K562 (cell line): Measurements from ENCODE around the gene FMO2. TPM values are rescaled to one million over a fixed set of nuclear protein-coding genes. Genes with fewer than 3 reads are reported as not detected.

ENCODE experiments used
- ATAC-seq: fragments of 200-7000 bp; cut with Tn5 transposase; 3 replicates; pipeline ENCODE4 v1.9.1; 2020; ENCODE audit warnings: moderate library complexity
- BruUV-seq: library from RNA; stranded (reverse); fragments of 400-500 nt; replicated peaks from 2 replicates; lab custom pipeline; 2021; lab: Mats Ljungman, UMichigan
- CTCF ChIA-PET: fragments of 300-600 bp; formaldehyde crosslinking; extraction: SDS; loops from one replicate; lab custom pipeline; 2021; ENCODE audit warnings: low intra/inter-chr PET ratio; lab: Yijun Ruan, JAX
- POLR2A ChIA-PET: fragments of 300-600, 350-650 bp; sonication (Branson Sonifier 250); formaldehyde crosslinking; extraction: SDS; loops from one replicate; lab custom pipeline; 2021; ENCODE audit warnings: antibody characterized with exemption, inconsistent platforms; lab: Yijun Ruan, JAX
- DNase-seq, 4 experiments: peaks; one replicate each; pipeline versions ENCODE4 v3.0.0 to v3.0.0-alpha.2; 2011 to 2018; ENCODE audit warnings: low spot score in 3 of 4, mixed read lengths in 3 of 4; ENCODE audit errors: extremely low read depth in 1 of 4
- FAIRE-seq: peaks from 2 replicates; lab custom pipeline; 2011; peaks lifted over from hg19 to GRCh38; lab: Jason Lieb, UNC
- H2AFZ ChIP-seq: 2 replicates; pipeline ENCODE4 v1.6.0; 2011; ENCODE audit warnings: low read depth, low read length, control low read depth, inconsistent platforms
- H3K27ac ChIP-seq: fragments of 200-600 bp; 3 replicates; pipeline ENCODE4 v1.8.0; 2011; ENCODE audit warnings: low read depth, mild to moderate bottlenecking, control low read depth, inconsistent platforms, low read length, moderate library complexity, mixed read lengths; ENCODE audit errors: extremely low read depth
- H3K27me3 ChIP-seq, 2 experiments: fragments of 300-600 bp in 1 of 2; 2 replicates in 1 of 2; 3 replicates in 1 of 2; pipeline versions ENCODE4 v1.6.0 to v1.8.0; 2011; ENCODE audit warnings: inconsistent platforms in 2 of 2, low read length in 2 of 2, mild to moderate bottlenecking in 1 of 2, mixed read lengths in 1 of 2, moderate library complexity in 1 of 2; ENCODE audit not compliant: control insufficient read depth in 2 of 2, insufficient read depth in 2 of 2
- H3K36me3 ChIP-seq: fragments of 300-600 bp; 3 replicates; pipeline ENCODE4 v1.8.0; 2011; ENCODE audit warnings: mild to moderate bottlenecking, low read length, inconsistent platforms; ENCODE audit not compliant: control insufficient read depth, insufficient read depth
- H3K4me1 ChIP-seq, 2 experiments: fragments of 200-600 bp in 1 of 2; replicated peaks in 1 of 2; 2 replicates in 1 of 2; 3 replicates in 1 of 2; pipeline versions ENCODE4 v1.5.1 to v1.8.0; 2011; ENCODE audit warnings: inconsistent platforms in 2 of 2, low read length in 2 of 2, mild to moderate bottlenecking in 1 of 2, mixed read lengths in 1 of 2, moderate library complexity in 1 of 2; ENCODE audit not compliant: control insufficient read depth in 2 of 2, insufficient read depth in 2 of 2
- H3K4me2 ChIP-seq: 2 replicates; pipeline ENCODE4 v1.6.1; 2011; ENCODE audit warnings: low read length, control low read depth, inconsistent platforms, mixed read lengths; ENCODE audit not compliant: insufficient read depth
- H3K4me3 ChIP-seq: fragments of 200-600 bp; sonication (generic), shearing (Covaris generic); 2 replicates; pipeline ENCODE4 v1.5.1; 2016; ENCODE audit warnings: control low read depth, inconsistent platforms
- H3K79me2 ChIP-seq: fragments of 200-600 bp; 3 replicates; pipeline ENCODE4 v1.8.0; 2011; ENCODE audit warnings: low read length, inconsistent platforms; ENCODE audit not compliant: control insufficient read depth, insufficient read depth
- H3K9ac ChIP-seq, 2 experiments: 2 replicates each; pipeline versions ENCODE4 v1.6.0 to v1.6.1; 2011; ENCODE audit warnings: low read depth in 2 of 2, low read length in 2 of 2, control low read depth in 1 of 2, inconsistent platforms in 1 of 2, mild to moderate bottlenecking in 1 of 2, mixed read lengths in 1 of 2; ENCODE audit not compliant: insufficient read depth in 1 of 2
- H3K9me1 ChIP-seq: one replicate; pipeline ENCODE4 v1.6.0; 2011; ENCODE audit warnings: inconsistent platforms, mild to moderate bottlenecking, low read length, moderate library complexity; ENCODE audit not compliant: control insufficient read depth, insufficient read depth
- H3K9me3 ChIP-seq: replicated peaks from 2 replicates; pipeline ENCODE4 v1.5.1; 2011; ENCODE audit warnings: low read depth, low read length, inconsistent platforms; ENCODE audit not compliant: control insufficient read depth, insufficient read depth
- H4K20me1 ChIP-seq: replicated peaks from 2 replicates; pipeline ENCODE4 v1.6.1; 2011; ENCODE audit warnings: low read length, inconsistent platforms, mixed read lengths; ENCODE audit not compliant: control insufficient read depth, insufficient read depth
- BDP1 ChIP-seq: IDR thresholded peaks from 3 replicates; pipeline ENCODE4 v1.6.1; 2011; ENCODE audit not compliant: insufficient read length, insufficient read depth
- CSDE1 ChIP-seq, 2 experiments: fragments of 450-650 bp; IDR thresholded peaks; 2 replicates each; pipeline ENCODE4 v1.6.1; 2016; ENCODE audit warnings: mild to moderate bottlenecking in 1 of 2
- CXXC5 ChIP-seq: fragments of 250-450 bp; sonication (Bioruptor Pico); IDR thresholded peaks from 2 replicates; pipeline ENCODE4 v1.8.0; 2022; ENCODE audit warnings: inconsistent platforms, mild to moderate bottlenecking, moderate library complexity
- MCM5 ChIP-seq: fragments of 450-650 bp; IDR thresholded peaks from 2 replicates; pipeline ENCODE4 v1.6.1; 2016; ENCODE audit warnings: low read depth
- MECOM ChIP-seq: fragments of 250-450 bp; sonication (Bioruptor Pico); IDR thresholded peaks from 2 replicates; pipeline ENCODE4 v1.8.0; 2022; ENCODE audit warnings: inconsistent platforms
- NONO ChIP-seq, 2 experiments: fragments of 200-400 bp in 1 of 2; fragments of 450-650 bp in 1 of 2; formaldehyde crosslinking in 1 of 2; IDR thresholded peaks; 2 replicates each; pipeline ENCODE4 v1.6.1; 2017; ENCODE audit warnings: low read depth in 2 of 2, mild to moderate bottlenecking in 2 of 2, moderate library complexity in 2 of 2, low read length in 1 of 2
- NUFIP1 ChIP-seq: fragments of 450-650 bp; IDR thresholded peaks from 2 replicates; pipeline ENCODE4 v1.6.1; 2018; ENCODE audit not compliant: partially characterized antibody
- PHB ChIP-seq: fragments of 250-450 bp; sonication (Bioruptor Pico); IDR thresholded peaks from 2 replicates; pipeline ENCODE4 v1.5.0; 2021
- RBFOX2 ChIP-seq: fragments of 200-400 bp; formaldehyde crosslinking; IDR thresholded peaks from 2 replicates; pipeline ENCODE4 v1.6.1; 2017; ENCODE audit warnings: low read depth, mild to moderate bottlenecking, low read length, moderate library complexity
- RNF2 ChIP-seq: sonication (generic); IDR thresholded peaks from 2 replicates; pipeline ENCODE4 v1.6.1; 2016
- SMAD3 ChIP-seq: fragments of 450-650 bp; formaldehyde crosslinking; conservative IDR thresholded peaks from 2 replicates; pipeline ENCODE4 v1.4.0; 2020; ENCODE audit warnings: mild to moderate bottlenecking
- ZNF263 ChIP-seq: sonication (generic); formaldehyde crosslinking; IDR thresholded peaks from 2 replicates; pipeline ENCODE4 v1.8.0; 2022; ENCODE audit warnings: mild to moderate bottlenecking, missing genetic modification reagents, borderline replicate concordance
- ZNF41 ChIP-seq: fragments of 250-450 bp; sonication (Bioruptor Pico); conservative IDR thresholded peaks from 2 replicates; pipeline ENCODE4 v1.4.0; 2020; ENCODE audit warnings: mild to moderate bottlenecking
- WGBS: fragments of 100-300 bp; shearing (Covaris generic); methylation state at CpG from one replicate; pipeline ENCODE4 v1.1.6; 2016; ENCODE audit warnings: low coverage, mixed read lengths; ENCODE audit not compliant: insufficient coverage; ENCODE audit errors: missing lambda C conversion rate; 5-methylcytosine and 5-hydroxymethylcytosine counted together
- in situ Hi-C: fragments of 300-500 bp; cut with MboI; formaldehyde crosslinking; loops from 4 replicates; pipeline ENCODE4 v1.15.0; 2018; ENCODE audit warnings: inconsistent platforms, mixed read lengths
- intact Hi-C: fragments of 100-400 bp; cut with micrococcal nuclease; formaldehyde crosslinking; loops from 2 replicates; pipeline ENCODE4 v1.14.2; 2022
- polyA plus RNA-seq, 8 experiments: library from polyadenylated mRNA; depleted of rRNA in 4 of 8; stranded (reverse) in 5 of 8; unstranded in 3 of 8; fragments of >200 nt; fragmentation: Nextera tagmentation in 2 of 8; fragmentation: Illumina TruSeq in 1 of 8; extraction: Ambion mirVana in 2 of 8; extraction: Trizol in 1 of 8; gene quantifications; 2 replicates each; pipeline versions ENCODE4 v1.2.1 to v1.2.3, GENCODE V29; 2011 to 2014; ENCODE audit warnings: inconsistent platforms in 1 of 8, missing spikeins in 1 of 8
- total RNA-seq, 7 experiments: library from RNA; depleted of rRNA in 6 of 7; stranded (reverse); fragments of >200 nt in 6 of 7; fragmentation: Illumina TruSeq in 2 of 7; extraction: Trizol in 2 of 7; gene quantifications; 2 replicates each; pipeline versions ENCODE4 v1.2.1 to v1.2.3, GENCODE V29; 2011 to 2021; ENCODE audit warnings: low replicate concordance in 1 of 7
- TF ChIP-seq, protein P1 (sequence below): fragments of 250-450 bp; sonication (Bioruptor Pico); IDR thresholded peaks from 2 replicates; pipeline ENCODE4 v1.9.0; 2021; ENCODE audit warnings: mild to moderate bottlenecking, inconsistent platforms
- TF ChIP-seq, protein P2 (sequence below): fragments of 250-450 bp; sonication (Bioruptor Pico); IDR thresholded peaks from 2 replicates; pipeline ENCODE4 v1.5.0; 2021; ENCODE audit warnings: mild to moderate bottlenecking, borderline replicate concordance
- TF ChIP-seq, protein P3 (sequence below): fragments of 450-650 bp; conservative IDR thresholded peaks from 2 replicates; pipeline ENCODE4 v1.6.1; 2016; ENCODE audit warnings: missing genetic modification characterization, low read depth, mild to moderate bottlenecking, control low read depth, missing compliant biosample characterization

Gene FMO2
- total and polyA plus RNA-seq, 9 of the 15 experiments (the other 6 are each of a cell fraction or from before 2014, with no cell fraction given) = not detected

DNA sequence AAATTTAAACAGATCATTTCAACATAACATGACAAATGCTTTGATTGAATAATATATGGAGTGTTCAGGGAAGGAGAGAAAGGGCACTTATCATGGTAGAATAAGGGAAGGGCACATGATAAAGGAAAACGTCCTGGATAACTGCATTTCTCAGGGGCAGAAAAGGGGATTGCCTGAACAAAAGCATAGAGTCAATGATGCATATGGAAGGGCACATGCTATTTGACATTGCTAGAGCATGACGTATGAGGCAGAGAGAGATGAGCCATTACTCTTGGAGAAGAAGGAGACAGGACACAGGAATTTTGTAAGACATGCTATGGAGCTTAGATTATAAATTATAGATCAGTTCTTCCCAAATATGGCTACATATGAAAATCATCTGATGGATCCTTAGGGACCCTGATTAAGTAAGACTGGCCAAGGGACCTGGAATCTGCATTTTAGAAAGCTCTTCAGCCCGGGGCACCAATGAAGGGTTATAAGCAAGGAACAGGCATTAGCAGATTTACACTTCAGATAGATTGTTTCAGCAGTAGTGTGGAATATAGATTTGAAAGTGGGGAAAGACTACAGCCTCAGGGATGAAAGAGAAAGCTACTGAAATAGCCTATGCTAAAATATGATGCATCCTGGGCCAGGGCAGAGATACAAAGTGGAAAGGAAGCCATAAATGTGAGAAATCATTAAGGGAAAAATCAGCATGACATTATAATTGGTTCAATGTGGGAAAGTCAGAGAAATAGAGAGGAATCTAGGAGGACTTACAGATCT lies 21.3 kb downstream of the FMO2 start:
- no peak overlapping the region for H3K4me3 ChIP-seq
- POLR2A ChIA-PET = no interaction called here
- no peaks in the 10 kb centered on the region for H3K4me1 ChIP-seq
- CTCF ChIA-PET = no interaction called here
- H3K9me1 ChIP-seq = no peaks in the 10 kb centered on the region
- H2AFZ ChIP-seq = no peak overlapping the region
- 0% methylated on average over 3 of the region's 3 CpGs for WGBS
- H3K9ac ChIP-seq = no peak overlapping the region
- in situ Hi-C loops (no loop called here), intact Hi-C loops (no loop called here)
- H3K27me3 ChIP-seq = no peaks in the 10 kb centered on the region
- TF ChIP-seq, protein P1, sequence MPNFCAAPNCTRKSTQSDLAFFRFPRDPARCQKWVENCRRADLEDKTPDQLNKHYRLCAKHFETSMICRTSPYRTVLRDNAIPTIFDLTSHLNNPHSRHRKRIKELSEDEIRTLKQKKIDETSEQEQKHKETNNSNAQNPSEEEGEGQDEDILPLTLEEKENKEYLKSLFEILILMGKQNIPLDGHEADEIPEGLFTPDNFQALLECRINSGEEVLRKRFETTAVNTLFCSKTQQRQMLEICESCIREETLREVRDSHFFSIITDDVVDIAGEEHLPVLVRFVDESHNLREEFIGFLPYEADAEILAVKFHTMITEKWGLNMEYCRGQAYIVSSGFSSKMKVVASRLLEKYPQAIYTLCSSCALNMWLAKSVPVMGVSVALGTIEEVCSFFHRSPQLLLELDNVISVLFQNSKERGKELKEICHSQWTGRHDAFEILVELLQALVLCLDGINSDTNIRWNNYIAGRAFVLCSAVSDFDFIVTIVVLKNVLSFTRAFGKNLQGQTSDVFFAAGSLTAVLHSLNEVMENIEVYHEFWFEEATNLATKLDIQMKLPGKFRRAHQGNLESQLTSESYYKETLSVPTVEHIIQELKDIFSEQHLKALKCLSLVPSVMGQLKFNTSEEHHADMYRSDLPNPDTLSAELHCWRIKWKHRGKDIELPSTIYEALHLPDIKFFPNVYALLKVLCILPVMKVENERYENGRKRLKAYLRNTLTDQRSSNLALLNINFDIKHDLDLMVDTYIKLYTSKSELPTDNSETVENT (CRISPR knock-in tag) = no peak
- TF ChIP-seq RNF2 (no peak), PHB (CRISPR knock-in tag) (no peak), SMAD3 (CRISPR knock-in tag) (no peak), CXXC5 (CRISPR knock-in tag) (no peak), NUFIP1 (no peak), ZNF41 (no peak), MECOM (CRISPR knock-in tag) (no peak), BDP1 (no peak), MCM5 (no peak), NONO (IDR thresholded peaks at IDR 0.05; ENCODE audit: low read depth in 2 of 2, low read length in 1 of 2) (no peak), RBFOX2 (no peak), ZNF263 (CRISPR knock-in tag) (no peak), CSDE1 (IDR thresholded peaks at IDR 0.05) (no peak)
- TF ChIP-seq, protein P2, sequence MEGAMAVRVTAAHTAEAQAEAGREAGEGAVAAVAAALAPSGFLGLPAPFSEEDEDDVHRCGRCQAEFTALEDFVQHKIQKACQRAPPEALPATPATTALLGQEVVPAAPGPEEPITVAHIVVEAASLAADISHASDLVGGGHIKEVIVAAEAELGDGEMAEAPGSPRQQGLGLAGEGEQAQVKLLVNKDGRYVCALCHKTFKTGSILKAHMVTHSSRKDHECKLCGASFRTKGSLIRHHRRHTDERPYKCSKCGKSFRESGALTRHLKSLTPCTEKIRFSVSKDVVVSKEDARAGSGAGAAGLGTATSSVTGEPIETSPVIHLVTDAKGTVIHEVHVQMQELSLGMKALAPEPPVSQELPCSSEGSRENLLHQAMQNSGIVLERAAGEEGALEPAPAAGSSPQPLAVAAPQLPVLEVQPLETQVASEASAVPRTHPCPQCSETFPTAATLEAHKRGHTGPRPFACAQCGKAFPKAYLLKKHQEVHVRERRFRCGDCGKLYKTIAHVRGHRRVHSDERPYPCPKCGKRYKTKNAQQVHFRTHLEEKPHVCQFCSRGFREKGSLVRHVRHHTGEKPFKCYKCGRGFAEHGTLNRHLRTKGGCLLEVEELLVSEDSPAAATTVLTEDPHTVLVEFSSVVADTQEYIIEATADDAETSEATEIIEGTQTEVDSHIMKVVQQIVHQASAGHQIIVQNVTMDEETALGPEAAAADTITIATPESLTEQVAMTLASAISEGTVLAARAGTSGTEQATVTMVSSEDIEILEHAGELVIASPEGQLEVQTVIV (CRISPR knock-in tag) = no peak
- TF ChIP-seq, protein P3, sequence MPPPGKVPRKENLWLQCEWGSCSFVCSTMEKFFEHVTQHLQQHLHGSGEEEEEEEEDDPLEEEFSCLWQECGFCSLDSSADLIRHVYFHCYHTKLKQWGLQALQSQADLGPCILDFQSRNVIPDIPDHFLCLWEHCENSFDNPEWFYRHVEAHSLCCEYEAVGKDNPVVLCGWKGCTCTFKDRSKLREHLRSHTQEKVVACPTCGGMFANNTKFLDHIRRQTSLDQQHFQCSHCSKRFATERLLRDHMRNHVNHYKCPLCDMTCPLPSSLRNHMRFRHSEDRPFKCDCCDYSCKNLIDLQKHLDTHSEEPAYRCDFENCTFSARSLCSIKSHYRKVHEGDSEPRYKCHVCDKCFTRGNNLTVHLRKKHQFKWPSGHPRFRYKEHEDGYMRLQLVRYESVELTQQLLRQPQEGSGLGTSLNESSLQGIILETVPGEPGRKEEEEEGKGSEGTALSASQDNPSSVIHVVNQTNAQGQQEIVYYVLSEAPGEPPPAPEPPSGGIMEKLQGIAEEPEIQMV (tag) = no peak
- H4K20me1 ChIP-seq = no peaks in the 10 kb centered on the region
- ATAC-seq (no peak), DNase-seq (no peak), FAIRE-seq (no peak)
- H3K79me2 ChIP-seq = no peaks in the 10 kb centered on the region
- H3K27ac ChIP-seq = no peak overlapping the region
- no peaks in the 10 kb centered on the region for H3K9me3 ChIP-seq
- H3K36me3 ChIP-seq = no peaks in the 10 kb centered on the region
- no peak overlapping the region for H3K4me2 ChIP-seq
- BruUV-seq = no TSS peak
